A673 (cell line): ENCODE results near the gene PHC2. TPM values are rescaled to one million over a fixed set of nuclear protein-coding genes. Genes with fewer than 3 reads are reported as not detected.

Experiments used
- BruUV-seq: library from RNA; stranded (reverse); fragments of 400-500 nt; replicated peaks from 2 replicates; lab custom pipeline; 2021; lab: Mats Ljungman, UMichigan
- CTCF ChIA-PET: fragments of 300-600 bp; sonication (Branson Sonifier 250); formaldehyde crosslinking; loops from one replicate; lab custom pipeline; 2022; ENCODE audit warnings: antibody characterized with exemption; lab: Charles Lee
- POLR2A ChIA-PET: fragments of 300-600 bp; sonication (Branson Sonifier 250); formaldehyde crosslinking; loops from one replicate; lab custom pipeline; 2022; ENCODE audit warnings: antibody characterized with exemption; ENCODE audit not compliant: low non-redundant PET; lab: Charles Lee
- DNase-seq: peaks from one replicate; pipeline ENCODE4 v3.0.0-alpha.2; 2015; ENCODE audit warnings: low spot score
- H3K27ac ChIP-seq: fragments of 200-600 bp; sonication (generic); 2 replicates; pipeline ENCODE4 v1.5.1; 2016; ENCODE audit warnings: mixed run types, low read depth, mild to moderate bottlenecking, mixed read lengths, antibody characterized with exemption, low read length; ENCODE audit not compliant: poor library complexity, severe bottlenecking
- H3K27me3 ChIP-seq: fragments of 200-600 bp; sonication (generic); replicated peaks from 2 replicates; pipeline ENCODE4 v1.6.1; 2017; ENCODE audit warnings: mixed run types, low read depth, mild to moderate bottlenecking, mixed read lengths, antibody characterized with exemption, low read length; ENCODE audit not compliant: insufficient read depth, poor library complexity
- H3K36me3 ChIP-seq: fragments of 200-600 bp; sonication (generic); 2 replicates; pipeline ENCODE4 v1.6.1; 2016; ENCODE audit warnings: mixed run types, mild to moderate bottlenecking, mixed read lengths, antibody characterized with exemption, low read length; ENCODE audit not compliant: insufficient read depth, poor library complexity, severe bottlenecking
- H3K4me1 ChIP-seq: fragments of 200-600 bp; sonication (generic); 2 replicates; pipeline ENCODE4 v1.6.1; 2017; ENCODE audit warnings: mixed run types, mild to moderate bottlenecking, mixed read lengths, antibody characterized with exemption, low read length; ENCODE audit not compliant: insufficient read depth, poor library complexity, severe bottlenecking
- H3K4me3 ChIP-seq: fragments of 200-600 bp; sonication (generic); 2 replicates; pipeline ENCODE4 v1.5.1; 2016; ENCODE audit warnings: low read depth, mixed run types, mild to moderate bottlenecking, mixed read lengths, low read length; ENCODE audit not compliant: poor library complexity, severe bottlenecking
- H3K9me3 ChIP-seq: fragments of 200-600 bp; sonication (generic); 2 replicates; pipeline ENCODE4 v1.6.1; 2016; ENCODE audit warnings: mixed run types, low read depth, mild to moderate bottlenecking, mixed read lengths, antibody characterized with exemption, low read length; ENCODE audit not compliant: poor library complexity, severe bottlenecking
- EZH2 ChIP-seq: fragments of 200-600 bp; sonication (generic); IDR thresholded peaks from 2 replicates; pipeline ENCODE4 v1.6.1; 2017; ENCODE audit warnings: borderline replicate concordance, low read depth, mild to moderate bottlenecking, mixed read lengths, antibody characterized with exemption, low read length; ENCODE audit not compliant: poor library complexity, severe bottlenecking
- intact Hi-C: fragments of 100-400 bp; cut with micrococcal nuclease; formaldehyde crosslinking; loops from one replicate; pipeline ENCODE4 v1.10.0; 2022; ENCODE audit not compliant: unreplicated experiment
- total RNA-seq: library from RNA; stranded (reverse); gene quantifications from 2 replicates; pipeline ENCODE4 v1.2.3, GENCODE V29; 2021
- TF ChIP-seq, protein P1 (sequence below): fragments of 300-800, 200-600 bp; sonication (generic); conservative IDR thresholded peaks from 2 replicates; pipeline ENCODE4 v1.5.1; 2017; ENCODE audit warnings: low read depth, mild to moderate bottlenecking, antibody characterized with exemption, low read length, moderate library complexity, mixed read lengths

PHC2 gene
- total RNA-seq, 1 experiment from 2014 or later: 136 TPM

- Histone ChIP-seq H3K27ac (no peak overlapping the region), H3K27me3 (no peaks in the 10 kb centered on the region), H3K36me3 (peaks cover 28% of the 10 kb centered on the region), H3K4me1 (peaks cover 11% of the 10 kb centered on the region), H3K4me3 (no peak overlapping the region), H3K9me3 (no peaks in the 10 kb centered on the region)
- intact Hi-C loops: no loop called here
- ChIA-PET POLR2A (no interaction called here), CTCF (no interaction called here)
- DNase-seq: no peak
- no TSS peak for BruUV-seq
- no peak for TF ChIP-seq EZH2
- TF ChIP-seq, protein P1, sequence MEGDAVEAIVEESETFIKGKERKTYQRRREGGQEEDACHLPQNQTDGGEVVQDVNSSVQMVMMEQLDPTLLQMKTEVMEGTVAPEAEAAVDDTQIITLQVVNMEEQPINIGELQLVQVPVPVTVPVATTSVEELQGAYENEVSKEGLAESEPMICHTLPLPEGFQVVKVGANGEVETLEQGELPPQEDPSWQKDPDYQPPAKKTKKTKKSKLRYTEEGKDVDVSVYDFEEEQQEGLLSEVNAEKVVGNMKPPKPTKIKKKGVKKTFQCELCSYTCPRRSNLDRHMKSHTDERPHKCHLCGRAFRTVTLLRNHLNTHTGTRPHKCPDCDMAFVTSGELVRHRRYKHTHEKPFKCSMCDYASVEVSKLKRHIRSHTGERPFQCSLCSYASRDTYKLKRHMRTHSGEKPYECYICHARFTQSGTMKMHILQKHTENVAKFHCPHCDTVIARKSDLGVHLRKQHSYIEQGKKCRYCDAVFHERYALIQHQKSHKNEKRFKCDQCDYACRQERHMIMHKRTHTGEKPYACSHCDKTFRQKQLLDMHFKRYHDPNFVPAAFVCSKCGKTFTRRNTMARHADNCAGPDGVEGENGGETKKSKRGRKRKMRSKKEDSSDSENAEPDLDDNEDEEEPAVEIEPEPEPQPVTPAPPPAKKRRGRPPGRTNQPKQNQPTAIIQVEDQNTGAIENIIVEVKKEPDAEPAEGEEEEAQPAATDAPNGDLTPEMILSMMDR: no peak
These were observed 150.7 kb downstream of the PHC2 start for GRCh38 chr1:33280091-33280661.

DNA sequence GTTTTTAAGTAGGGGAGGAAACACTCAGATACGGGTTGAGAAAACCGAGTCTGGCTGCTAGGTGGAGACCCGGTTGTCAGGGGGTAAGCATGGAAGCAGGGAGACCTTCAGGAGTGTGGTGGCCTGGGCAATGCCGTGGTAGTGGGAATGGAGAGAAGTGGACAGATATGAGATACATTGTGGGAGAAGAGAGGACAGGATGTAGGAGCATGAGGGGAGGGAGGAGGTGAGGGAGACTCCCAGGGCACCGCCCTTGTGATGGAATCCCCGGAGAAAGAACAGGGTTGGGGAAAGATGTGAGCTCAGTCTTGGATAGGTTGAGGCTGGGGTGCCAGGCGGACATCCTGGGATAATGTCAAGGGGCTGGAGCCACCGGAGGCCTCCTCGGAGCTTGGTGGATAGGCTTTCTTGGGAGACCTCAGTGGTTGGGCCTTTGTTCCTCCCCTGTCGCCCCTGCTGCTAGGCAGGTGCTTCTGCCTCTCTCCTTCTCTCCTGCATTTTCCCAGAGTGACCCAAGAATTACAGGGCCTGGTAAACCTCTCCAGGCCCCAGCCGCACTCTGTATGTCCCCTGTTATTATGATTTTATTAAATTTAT lies 153.3 kb downstream of the PHC2 start:
- H3K27me3 ChIP-seq: no peaks in the 10 kb centered on the region
- ChIA-PET POLR2A (no interaction called here), CTCF (interaction anchor here (0.5 to 1.2 kb wide), 2 partner anchors 18 to 143 kb away, joined by 3 to 4 read pairs; no protein-coding TSS in a partner anchor)
- no peak overlapping the region for H3K27ac ChIP-seq
- no peak for TF ChIP-seq EZH2
- TF ChIP-seq, protein P1: no peak
- intact Hi-C loops: no loop called here
- no peak for DNase-seq
- no TSS peak for BruUV-seq
- peaks cover 28% of the 10 kb centered on the region for H3K36me3 ChIP-seq
- H3K4me1 ChIP-seq: no peaks in the 10 kb centered on the region
- H3K4me3 ChIP-seq: no peak overlapping the region
- H3K9me3 ChIP-seq: no peaks in the 10 kb centered on the region

GRCh38 chr1:33276573-33277298 lies 154.2 kb downstream of the PHC2 start:
- ChIA-PET POLR2A (no interaction called here), CTCF (no interaction called here)
- no peak overlapping the region for H3K4me3 ChIP-seq
- intact Hi-C loops: no loop called here
- no peak for DNase-seq
- H3K4me1 ChIP-seq: no peaks in the 10 kb centered on the region
- BruUV-seq: no TSS peak
- TF ChIP-seq EZH2: no peak
- TF ChIP-seq, protein P1: no peak
- H3K27me3 ChIP-seq: no peaks in the 10 kb centered on the region
- peaks cover 22% of the 10 kb centered on the region for H3K36me3 ChIP-seq
- H3K9me3 ChIP-seq: no peaks in the 10 kb centered on the region
- H3K27ac ChIP-seq: no peak overlapping the region
